MG63 (cell line): ENCODE data around the gene CARMIL3. TPM values are rescaled to one million over a fixed set of nuclear protein-coding genes. Genes with fewer than 3 reads are reported as not detected.
"Not testable (repeated sequence)": the region's sequence is repeated elsewhere in the genome, so short reads cannot be mapped to it uniquely, and the experiment has no call there.

Experiments
- DNase-seq: peaks from one replicate; pipeline ENCODE4 v3.0.0-alpha.2; 2020
- H3K27me3 ChIP-seq: fragments of 250-450 bp; sonication (Bioruptor Pico); 2 replicates; pipeline ENCODE4 v1.5.1; 2020; ENCODE audit warnings: mild to moderate bottlenecking, moderate library complexity
- H3K36me3 ChIP-seq: fragments of 250-450 bp; sonication (Bioruptor Pico); 2 replicates; pipeline ENCODE4 v1.5.1; 2020; ENCODE audit warnings: mild to moderate bottlenecking, moderate library complexity
- H3K4me3 ChIP-seq: fragments of 250-450 bp; sonication (Bioruptor Pico); 2 replicates; pipeline ENCODE4 v1.5.1; 2020; ENCODE audit warnings: mild to moderate bottlenecking, moderate library complexity
- H3K9me3 ChIP-seq: fragments of 250-450 bp; sonication (Bioruptor Pico); 2 replicates; pipeline ENCODE4 v1.5.1; 2020; ENCODE audit warnings: mild to moderate bottlenecking, moderate library complexity
- total RNA-seq: library from RNA; depleted of rRNA; stranded (reverse); fragments of >200 nt; shearing (Covaris generic); gene quantifications from 2 replicates; pipeline ENCODE4 v1.2.3, GENCODE V29; 2014; ENCODE audit warnings: low replicate concordance

CARMIL3 gene
- total RNA-seq, 1 experiment from 2014 or later, result not detected

DNA sequence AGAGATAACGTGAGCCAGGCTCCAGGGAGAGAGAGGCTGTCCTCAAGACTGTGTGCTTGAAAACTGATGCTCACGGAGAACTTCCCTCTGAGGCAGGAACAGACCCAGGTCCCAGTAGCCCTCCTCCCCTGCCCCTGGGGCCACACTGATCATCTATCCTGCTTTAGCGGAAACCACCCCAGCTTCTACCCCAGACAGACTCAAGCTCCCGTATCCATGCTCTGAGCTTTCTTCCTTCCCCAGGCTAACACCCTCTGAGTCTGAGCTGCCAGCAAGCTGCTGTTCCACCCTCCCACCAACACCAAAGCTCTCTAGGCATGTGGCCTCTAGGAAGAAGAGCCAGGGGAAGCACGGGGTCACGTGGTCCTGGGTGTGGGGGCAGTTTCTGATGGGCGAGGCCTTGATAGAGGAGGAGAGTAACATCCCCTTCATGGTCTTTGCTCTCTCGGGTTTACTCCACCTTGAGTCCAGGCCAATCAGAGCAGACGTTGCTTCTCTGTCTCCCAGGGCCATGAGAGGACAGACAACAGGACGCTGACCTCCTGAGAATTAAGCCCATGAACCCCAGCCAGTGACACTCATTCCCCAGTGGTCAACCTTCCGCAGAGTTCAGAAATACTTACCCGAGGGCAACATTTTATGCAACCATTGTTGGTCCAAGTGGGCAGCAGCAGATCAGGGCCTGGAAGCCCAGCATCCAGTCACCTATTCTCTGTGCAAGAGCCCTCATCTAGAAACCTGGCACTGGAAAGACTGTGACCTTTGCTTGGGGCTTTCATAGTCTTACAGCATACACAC lies 43.7 kb downstream of the CARMIL3 start:
- DNase-seq, result peak; percentile 62
- Histone ChIP-seq H3K36me3 (no peaks in the 10 kb centered on the region; the same call in 1 of the 2 replicates), H3K4me3 (peak overlapping the region; percentile 90), H3K27me3 (no peaks in the 10 kb centered on the region), H3K9me3 (no peaks in the 10 kb centered on the region)

DNA sequence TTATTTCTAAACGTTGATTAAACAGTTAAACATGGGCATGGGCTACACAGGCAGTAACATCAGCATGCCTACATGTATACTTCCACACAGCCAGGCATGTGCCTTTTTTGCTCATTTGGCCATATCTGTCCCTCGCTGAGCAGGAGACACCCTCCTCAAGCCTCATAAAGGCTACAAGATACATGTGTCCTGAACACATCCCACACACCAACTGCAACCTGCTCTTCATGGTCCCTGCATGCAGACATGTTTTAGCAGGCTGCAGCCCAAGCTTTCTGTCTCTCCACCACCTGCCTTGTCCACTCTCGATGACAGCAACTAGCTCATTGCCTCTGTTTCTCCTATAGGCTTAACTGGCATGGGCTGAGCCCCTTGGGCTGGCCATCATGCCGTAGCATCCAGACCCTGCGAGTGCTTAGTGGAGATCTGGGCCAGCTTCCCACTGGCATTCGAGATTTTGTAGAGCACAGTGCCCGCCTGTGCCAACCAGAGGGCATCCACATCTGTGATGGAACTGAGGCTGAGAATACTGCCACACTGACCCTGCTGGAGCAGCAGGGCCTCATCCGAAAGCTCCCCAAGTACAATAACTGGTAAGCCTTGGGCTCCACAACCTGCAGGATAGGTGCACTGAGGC lies 44.9 kb downstream of the CARMIL3 start:
- Histone ChIP-seq H3K36me3 (no peaks in the 10 kb centered on the region; the same call in 1 of the 2 replicates), H3K4me3 (no peak overlapping the region), H3K27me3 (no peaks in the 10 kb centered on the region), H3K9me3 (no peaks in the 10 kb centered on the region)
- no peak for DNase-seq

- H3K4me3 ChIP-seq, result no peak overlapping the region
- no peaks in the 10 kb centered on the region for H3K27me3 ChIP-seq
- no peak for DNase-seq
- H3K36me3 ChIP-seq, result no peaks in the 10 kb centered on the region; the same call in 1 of the 2 replicates
- H3K9me3 ChIP-seq, result no peaks in the 10 kb centered on the region
Observed at GRCh38 chr14:24098229-24098926, 46.6 kb downstream of the CARMIL3 start.

DNA sequence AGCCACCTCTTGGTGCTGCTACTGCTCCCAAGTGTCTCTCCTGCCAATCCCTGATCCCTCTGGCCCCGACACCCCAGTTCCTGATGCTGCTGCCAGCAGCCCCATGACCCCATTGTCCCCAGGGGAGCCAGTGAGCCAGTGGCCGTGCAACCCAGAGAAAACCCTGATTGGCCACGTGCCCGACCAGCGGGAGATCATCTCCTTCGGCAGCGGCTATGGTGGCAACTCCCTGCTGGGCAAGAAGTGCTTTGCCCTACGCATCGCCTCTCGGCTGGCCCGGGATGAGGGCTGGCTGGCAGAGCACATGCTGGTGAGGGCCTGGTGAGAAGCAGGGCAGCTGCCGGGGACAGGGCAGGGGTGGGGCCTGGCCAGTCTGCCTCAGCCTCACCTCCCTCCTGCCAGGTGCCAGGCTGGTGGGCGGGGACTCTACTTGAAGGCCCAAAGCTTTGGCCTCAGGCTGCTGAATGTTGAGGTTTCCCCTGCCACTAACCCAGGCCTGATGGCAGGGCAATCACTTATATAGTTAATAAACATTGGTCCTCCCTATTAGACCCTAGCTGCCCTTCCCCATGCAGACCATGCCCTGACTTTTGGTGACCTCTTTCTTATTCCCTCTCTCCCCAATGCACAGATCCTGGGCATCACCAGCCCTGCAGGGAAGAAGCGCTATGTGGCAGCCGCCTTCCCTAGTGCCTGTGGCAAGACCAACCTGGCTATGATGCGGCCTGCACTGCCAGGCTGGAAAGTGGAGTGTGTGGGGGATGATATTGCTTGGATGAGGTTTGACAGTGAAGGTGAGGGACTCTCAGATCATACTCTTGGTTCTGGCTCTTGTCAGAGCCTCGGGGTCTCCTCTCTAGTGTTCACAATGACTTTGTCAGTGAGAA lies 47.4 kb downstream of the CARMIL3 start:
- no peak overlapping the region for H3K4me3 ChIP-seq
- no peaks in the 10 kb centered on the region for H3K9me3 ChIP-seq
- H3K27me3 ChIP-seq, result no peaks in the 10 kb centered on the region
- no peaks in the 10 kb centered on the region; the same call in 1 of the 2 replicates for H3K36me3 ChIP-seq
- DNase-seq, result no peak

DNA sequence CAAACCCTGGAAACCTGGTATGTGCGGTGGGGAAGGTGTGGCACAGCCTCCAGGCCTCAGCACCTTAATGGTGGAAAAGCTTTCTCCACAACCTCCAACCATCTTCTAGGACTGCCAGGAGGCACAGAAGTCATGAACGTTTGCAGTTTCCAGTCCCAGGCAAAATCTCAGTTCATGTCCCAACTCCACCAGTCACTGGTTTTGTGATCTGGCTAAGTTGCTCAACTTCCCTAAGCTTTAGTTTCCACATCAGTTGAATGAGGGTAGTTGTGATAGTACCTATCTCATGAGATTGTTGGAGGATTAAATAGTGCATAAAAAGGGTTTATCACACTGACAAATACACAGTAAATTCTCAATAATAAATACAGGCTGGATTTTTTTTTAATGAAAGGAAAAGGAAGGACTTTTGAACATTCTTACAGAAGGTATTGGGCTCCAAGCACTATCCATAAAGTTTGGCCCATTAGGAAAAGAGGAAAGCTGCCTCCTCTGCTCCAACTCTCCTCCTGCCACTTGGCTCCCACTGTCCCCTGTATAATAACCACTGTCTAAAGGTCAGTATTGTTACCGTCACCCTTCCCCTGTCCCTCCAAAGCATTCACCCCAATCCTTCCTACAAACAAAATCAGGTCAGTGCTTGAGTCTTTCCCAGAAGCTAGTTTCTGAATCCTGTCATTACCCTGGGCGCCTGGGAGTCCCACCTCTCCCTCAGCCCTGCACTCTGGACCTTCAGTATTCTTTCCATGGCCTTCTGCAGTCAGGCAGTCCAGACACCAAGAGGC lies 48.6 kb downstream of the CARMIL3 start:
- H3K9me3 ChIP-seq, result no peaks in the 10 kb centered on the region
- DNase-seq, result no peak
- H3K4me3 ChIP-seq, result no peak overlapping the region
- H3K36me3 ChIP-seq, result no peaks in the 10 kb centered on the region; the same call in 1 of the 2 replicates
- no peaks in the 10 kb centered on the region for H3K27me3 ChIP-seq

DNA sequence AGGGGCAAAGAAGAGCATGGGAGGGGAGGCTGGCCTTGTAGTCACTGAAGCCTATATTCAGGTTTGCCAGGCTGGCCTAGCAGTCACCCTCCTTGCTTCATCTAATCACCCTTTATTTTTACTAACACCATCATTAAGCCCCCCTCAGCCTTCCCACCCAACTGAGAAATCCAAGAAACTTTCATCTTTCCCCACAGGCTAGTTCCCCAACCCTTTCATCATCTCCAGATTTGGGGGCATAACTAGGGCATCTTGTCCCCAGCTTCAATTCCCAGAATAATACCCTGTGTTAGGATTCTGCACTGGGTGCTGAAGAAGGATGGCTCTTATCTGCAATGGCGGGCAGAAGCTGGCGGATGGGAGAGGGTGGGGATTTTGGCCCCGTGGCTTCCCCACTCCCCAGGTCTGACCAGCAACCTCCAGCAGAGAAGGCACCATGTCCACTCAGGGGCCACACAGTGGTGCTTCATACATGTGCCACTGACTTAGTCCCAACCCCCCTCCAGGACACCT lies 49.2 kb downstream of the CARMIL3 start:
- Histone ChIP-seq H3K9me3 (no peaks in the 10 kb centered on the region), H3K36me3 (no peaks in the 10 kb centered on the region; the same call in 1 of the 2 replicates), H3K4me3 (no peak overlapping the region), H3K27me3 (no peaks in the 10 kb centered on the region)
- DNase-seq, result no peak

GRCh38 chr14:24102357-24103048 lies 50.7 kb downstream of the CARMIL3 start:
- no peaks in the 10 kb centered on the region for H3K9me3 ChIP-seq
- no peak overlapping the region for H3K4me3 ChIP-seq
- no peaks in the 10 kb centered on the region for H3K27me3 ChIP-seq
- no peaks in the 10 kb centered on the region; the same call in 1 of the 2 replicates for H3K36me3 ChIP-seq
- no peak for DNase-seq

- no peaks in the 10 kb centered on the region; the same call in 1 of the 2 replicates for H3K36me3 ChIP-seq
- H3K4me3 ChIP-seq, result no peak overlapping the region
- H3K27me3 ChIP-seq, result no peaks in the 10 kb centered on the region
- H3K9me3 ChIP-seq, result no peaks in the 10 kb centered on the region
- DNase-seq, result no peak
Observed at GRCh38 chr14:24103451-24103850, 51.6 kb downstream of the CARMIL3 start.

- not testable (repeated sequence) for H3K27me3 ChIP-seq, DNase-seq, H3K9me3 ChIP-seq, H3K36me3 ChIP-seq, H3K4me3 ChIP-seq
Observed at GRCh38 chr14:24105609-24106239, 53.9 kb downstream of the CARMIL3 start.

DNA sequence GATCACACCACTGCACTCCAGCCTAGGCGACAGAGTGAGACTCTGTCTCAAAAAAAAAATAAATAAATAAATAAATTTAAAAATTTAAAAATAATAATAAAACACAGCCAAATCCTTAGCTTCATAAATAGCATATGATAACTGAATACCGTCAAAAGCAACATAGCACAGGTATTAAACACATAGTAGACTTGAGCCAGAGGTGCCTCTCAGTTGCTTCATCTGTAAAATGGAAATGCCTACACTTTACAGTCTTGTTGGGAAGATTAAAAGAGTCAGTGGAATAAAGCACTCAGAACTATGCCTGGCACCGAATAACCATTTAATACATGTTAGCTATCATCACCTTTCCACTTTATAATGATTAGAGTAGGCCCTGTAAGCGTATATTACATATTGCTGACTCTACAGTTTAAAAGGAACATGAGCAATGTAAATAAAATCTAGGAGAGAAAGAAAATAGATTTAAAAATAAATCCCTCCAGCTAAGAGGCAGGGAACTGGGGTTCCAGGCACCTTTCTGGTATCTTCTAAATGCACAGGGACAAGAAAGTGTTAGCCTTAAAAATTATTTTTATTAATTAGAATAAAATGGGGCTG lies 55.0 kb downstream of the CARMIL3 start:
- H3K9me3 ChIP-seq, result no peaks in the 10 kb centered on the region
- H3K36me3 ChIP-seq, result no peaks in the 10 kb centered on the region; the same call in 1 of the 2 replicates
- no peaks in the 10 kb centered on the region for H3K27me3 ChIP-seq
- DNase-seq, result no peak
- no peak overlapping the region for H3K4me3 ChIP-seq

DNA sequence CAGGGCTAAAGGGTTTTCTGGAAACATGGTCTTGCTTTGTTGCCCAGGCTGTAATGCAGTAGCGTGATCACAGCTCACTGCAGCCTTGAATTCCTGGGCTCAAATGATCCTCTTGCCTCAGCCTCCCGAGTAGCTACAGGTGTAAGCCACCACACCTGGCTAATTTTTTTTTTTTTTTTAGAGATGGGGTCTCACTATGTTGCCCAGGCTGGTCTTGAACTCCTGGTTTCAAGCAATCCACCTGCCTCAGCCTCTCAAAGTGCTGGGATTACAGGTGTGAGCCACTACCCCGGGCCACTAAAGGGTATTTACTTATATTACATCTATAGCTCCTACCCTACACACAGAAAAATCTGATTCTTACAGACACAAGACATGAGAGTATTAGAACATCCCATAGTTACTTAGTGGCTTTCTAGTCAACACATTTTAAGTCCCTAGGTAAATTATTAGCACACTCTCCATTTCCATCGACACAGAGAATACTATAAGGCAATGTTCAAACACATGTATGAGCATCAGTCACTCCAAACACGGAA lies 56.6 kb downstream of the CARMIL3 start:
- no peak for DNase-seq
- Histone ChIP-seq H3K36me3 (no peaks in the 10 kb centered on the region), H3K27me3 (no peaks in the 10 kb centered on the region), H3K9me3 (no peaks in the 10 kb centered on the region), H3K4me3 (no peak overlapping the region)

GRCh38 chr14:24110060-24110459 lies 58.3 kb downstream of the CARMIL3 start:
- H3K9me3 ChIP-seq, result no peaks in the 10 kb centered on the region
- no peak for DNase-seq

DNA sequence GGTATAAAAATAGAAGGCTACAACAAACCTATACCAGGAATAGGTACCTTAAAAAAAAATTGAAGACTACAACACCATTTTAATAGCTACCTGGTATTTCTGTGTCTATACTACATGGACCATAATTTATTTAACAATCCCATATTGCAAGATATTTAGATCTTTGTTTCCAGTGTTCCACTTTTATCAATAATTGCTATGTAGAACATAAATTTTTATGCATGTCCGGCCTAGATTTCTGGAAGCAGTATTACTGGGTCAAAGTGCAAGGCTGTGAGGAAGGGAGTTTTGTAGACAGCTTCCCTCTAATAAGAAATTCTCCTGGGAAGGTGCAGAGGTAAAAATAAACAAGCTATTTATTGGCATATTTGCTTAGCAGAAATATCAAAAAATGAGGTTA lies 58.7 kb downstream of the CARMIL3 start:
- no peak for DNase-seq
- Histone ChIP-seq H3K36me3 (no peaks in the 10 kb centered on the region), H3K27me3 (no peaks in the 10 kb centered on the region), H3K4me3 (no peak overlapping the region), H3K9me3 (no peaks in the 10 kb centered on the region)

More at GRCh38 chr14:24110060-24110459, 58.3 kb downstream of the CARMIL3 start:
- Histone ChIP-seq H3K36me3 (no peaks in the 10 kb centered on the region), H3K4me3 (no peak overlapping the region), H3K27me3 (no peaks in the 10 kb centered on the region)

GRCh38 chr14:24113379-24113800 lies 61.6 kb downstream of the CARMIL3 start:
- Histone ChIP-seq H3K4me3 (peak overlapping the region; percentile 63), H3K27me3 (no peaks in the 10 kb centered on the region), H3K9me3 (no peaks in the 10 kb centered on the region), H3K36me3 (no peaks in the 10 kb centered on the region)
- no peak for DNase-seq
